Neural progenitor cell (in vitro differentiated cells): ENCODE data around the gene DHCR24.

ENCODE experiments used
- CTCF ChIP-seq: fragments of 200-600 bp; sonication (generic); IDR thresholded peaks from 2 replicates; pipeline ENCODE4 v1.5.1; 2017; ENCODE audit warnings: antibody characterized with exemption, mild to moderate bottlenecking
- EZH2 ChIP-seq: fragments of 200-600 bp; sonication (generic); IDR thresholded peaks from 2 replicates; pipeline ENCODE4 v1.6.1; 2017; ENCODE audit warnings: antibody characterized with exemption, mild to moderate bottlenecking, moderate library complexity

DNA sequence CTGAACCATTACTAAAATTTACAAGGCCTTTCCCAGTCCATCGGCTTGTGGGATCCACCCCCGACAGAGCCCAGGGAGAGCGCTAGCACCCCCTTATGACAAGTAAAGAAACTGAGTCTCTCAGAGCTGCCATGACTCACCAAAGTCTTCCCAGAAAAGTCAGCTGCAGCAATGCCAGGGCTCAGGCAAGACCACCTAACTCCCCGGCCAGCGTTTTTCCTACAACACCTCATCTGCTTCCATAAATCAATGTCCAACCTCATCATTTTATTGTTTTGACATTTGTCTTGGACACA is 15.0 kb downstream of the DHCR24 start:
- TF ChIP-seq CTCF (peak; percentile 28), EZH2 (no peak)
